WTC11 (cell line): ENCODE measurements around the gene GLRB. TPM values are rescaled to one million over a fixed set of nuclear protein-coding genes. Genes with fewer than 3 reads are reported as not detected.

Experiments
- ATAC-seq: fragments of 200-7000 bp; cut with Tn5 transposase; 2 replicates; pipeline ENCODE4 v1.10.0; 2021; ENCODE audit warnings: mild to moderate bottlenecking, moderate library complexity
- CTCF ChIA-PET: fragments of 300-600 bp; sonication (Branson Sonifier 250); formaldehyde crosslinking; loops from one replicate; lab custom pipeline; 2021; ENCODE audit warnings: antibody characterized with exemption; lab: Charles Lee
- POLR2A ChIA-PET: fragments of 350-600 bp; sonication (Branson Sonifier 250); formaldehyde crosslinking; loops from one replicate; lab custom pipeline; 2021; ENCODE audit warnings: antibody characterized with exemption; lab: Charles Lee
- DNase-seq: peaks from one replicate; pipeline ENCODE4 v3.0.0; 2021; ENCODE audit warnings: low spot score
- H3K27ac Mint-ChIP-seq: 2 replicates; pipeline ENCODE4 v1.8.0; 2021; ENCODE audit warnings: mixed read lengths
- H3K27me3 Mint-ChIP-seq: 2 replicates; pipeline ENCODE4 v1.8.0; 2021; ENCODE audit warnings: low read depth, mild to moderate bottlenecking, moderate library complexity, mixed read lengths
- H3K36me3 Mint-ChIP-seq: 2 replicates; pipeline ENCODE4 v1.8.0; 2021; ENCODE audit warnings: mixed read lengths
- H3K4me1 Mint-ChIP-seq: 2 replicates; pipeline ENCODE4 v1.8.0; 2022; ENCODE audit warnings: mixed read lengths
- H3K4me3 Mint-ChIP-seq: 2 replicates; pipeline ENCODE4 v1.8.0; 2021; ENCODE audit warnings: mild to moderate bottlenecking, moderate library complexity, mixed read lengths
- H3K9me3 Mint-ChIP-seq: 2 replicates; pipeline ENCODE4 v1.8.0; 2021; ENCODE audit warnings: mixed read lengths
- CBFB ChIP-seq: sonication (generic); formaldehyde crosslinking; IDR thresholded peaks from 2 replicates; pipeline ENCODE4 v1.8.1; 2022; ENCODE audit warnings: mild to moderate bottlenecking, low read depth, missing genetic modification reagents
- FOXP1 ChIP-seq: sonication (generic); formaldehyde crosslinking; IDR thresholded peaks from 2 replicates; pipeline ENCODE4 v1.8.0; 2022; ENCODE audit warnings: missing genetic modification reagents, mild to moderate bottlenecking, moderate library complexity, borderline replicate concordance
- HMGA2 ChIP-seq: fragments of 250-450 bp; sonication (Bioruptor Pico); IDR thresholded peaks from 2 replicates; pipeline ENCODE4 v1.4.0; 2021; ENCODE audit warnings: mild to moderate bottlenecking, moderate library complexity
- IRF2 ChIP-seq: sonication (generic); formaldehyde crosslinking; IDR thresholded peaks from 2 replicates; pipeline ENCODE4 v1.8.0; 2022; ENCODE audit warnings: low read depth, missing genetic modification reagents, borderline replicate concordance
- JAZF1 ChIP-seq: fragments of 250-450 bp; sonication (Bioruptor Pico); IDR thresholded peaks from 2 replicates; pipeline ENCODE4 v1.9.0; 2021; ENCODE audit warnings: moderate library complexity, mild to moderate bottlenecking, inconsistent platforms
- NFATC4 ChIP-seq: fragments of 250-450 bp; sonication (Bioruptor Pico); IDR thresholded peaks from 2 replicates; pipeline ENCODE4 v1.9.0; 2021; ENCODE audit warnings: mild to moderate bottlenecking
- RORB ChIP-seq: fragments of 250-450 bp; sonication (Bioruptor Pico); IDR thresholded peaks from 2 replicates; pipeline ENCODE4 v1.9.0; 2021; ENCODE audit warnings: mild to moderate bottlenecking
- TEAD1 ChIP-seq: sonication (generic); formaldehyde crosslinking; IDR thresholded peaks from 2 replicates; pipeline ENCODE4 v1.8.0; 2022; ENCODE audit warnings: mild to moderate bottlenecking, missing genetic modification reagents
- ZNF416 ChIP-seq: fragments of 250-450 bp; sonication (Bioruptor Pico); IDR thresholded peaks from 2 replicates; pipeline ENCODE4 v1.9.0; 2021; ENCODE audit warnings: mild to moderate bottlenecking, inconsistent platforms
- ZNF671 ChIP-seq: fragments of 250-450 bp; sonication (Bioruptor Pico); IDR thresholded peaks from 2 replicates; pipeline ENCODE4 v1.8.0; 2021; ENCODE audit warnings: mild to moderate bottlenecking
- total RNA-seq: library from RNA; stranded (reverse); gene quantifications from 3 replicates; pipeline ENCODE4 v1.2.3, GENCODE V29; 2021
- TF ChIP-seq, protein P1 (sequence below): sonication (generic); formaldehyde crosslinking; IDR thresholded peaks from 2 replicates; pipeline ENCODE4 v1.8.0; 2022; ENCODE audit warnings: missing genetic modification reagents
- TF ChIP-seq, protein P2 (sequence below): sonication (generic); formaldehyde crosslinking; conservative IDR thresholded peaks from 2 replicates; pipeline ENCODE4 v1.8.1; 2023; ENCODE audit warnings: mild to moderate bottlenecking, low read depth, missing genetic modification reagents, moderate library complexity
- TF ChIP-seq, protein P3 (sequence below): sonication (generic); formaldehyde crosslinking; IDR thresholded peaks from 2 replicates; pipeline ENCODE4 v1.8.1; 2022; ENCODE audit warnings: mild to moderate bottlenecking, missing genetic modification reagents, moderate library complexity, borderline replicate concordance
- TF ChIP-seq, protein P4 (sequence below): sonication (generic); formaldehyde crosslinking; IDR thresholded peaks from 2 replicates; pipeline ENCODE4 v1.8.1; 2023; ENCODE audit warnings: mild to moderate bottlenecking, missing genetic modification reagents
- TF ChIP-seq, protein P5 (sequence below): sonication (generic); formaldehyde crosslinking; IDR thresholded peaks from 2 replicates; pipeline ENCODE4 v1.8.0; 2022; ENCODE audit warnings: mild to moderate bottlenecking, missing genetic modification reagents
- TF ChIP-seq, protein P6 (sequence below): sonication (generic); formaldehyde crosslinking; IDR thresholded peaks from 2 replicates; pipeline ENCODE4 v1.8.1; 2022; ENCODE audit warnings: low read depth, mild to moderate bottlenecking, moderate library complexity, missing genetic modification reagents, borderline replicate concordance
- TF ChIP-seq, protein P7 (sequence below): sonication (generic); formaldehyde crosslinking; IDR thresholded peaks from 2 replicates; pipeline ENCODE4 v1.8.0; 2022; ENCODE audit warnings: mild to moderate bottlenecking, missing genetic modification reagents
- TF ChIP-seq, protein P8 (sequence below): sonication (generic); formaldehyde crosslinking; conservative IDR thresholded peaks from 2 replicates; pipeline ENCODE4 v1.8.1; 2022; ENCODE audit warnings: mild to moderate bottlenecking, missing genetic modification reagents

Gene GLRB
- total RNA-seq, 1 experiment from 2014 or later: 0.31 TPM

DNA sequence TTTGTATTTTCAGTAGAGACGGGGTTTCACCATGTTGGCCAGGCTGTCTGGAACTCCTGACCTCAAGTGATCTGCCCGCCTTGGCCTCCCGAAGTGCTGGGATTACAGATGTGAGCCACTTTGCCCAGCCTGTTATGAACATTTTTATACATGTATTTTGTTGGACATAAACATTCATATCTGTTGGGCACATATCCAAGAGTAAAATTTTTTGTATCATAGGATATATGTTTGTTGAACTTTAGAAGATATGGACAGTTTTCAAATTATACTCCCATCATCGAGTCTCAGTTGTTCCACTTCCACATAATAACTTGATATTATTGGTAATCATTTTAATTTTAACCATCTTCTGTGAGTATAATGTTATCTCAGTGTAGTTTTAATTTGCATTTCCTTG lies 23.6 kb downstream of the GLRB start (continued):
- TF ChIP-seq, protein P1, sequence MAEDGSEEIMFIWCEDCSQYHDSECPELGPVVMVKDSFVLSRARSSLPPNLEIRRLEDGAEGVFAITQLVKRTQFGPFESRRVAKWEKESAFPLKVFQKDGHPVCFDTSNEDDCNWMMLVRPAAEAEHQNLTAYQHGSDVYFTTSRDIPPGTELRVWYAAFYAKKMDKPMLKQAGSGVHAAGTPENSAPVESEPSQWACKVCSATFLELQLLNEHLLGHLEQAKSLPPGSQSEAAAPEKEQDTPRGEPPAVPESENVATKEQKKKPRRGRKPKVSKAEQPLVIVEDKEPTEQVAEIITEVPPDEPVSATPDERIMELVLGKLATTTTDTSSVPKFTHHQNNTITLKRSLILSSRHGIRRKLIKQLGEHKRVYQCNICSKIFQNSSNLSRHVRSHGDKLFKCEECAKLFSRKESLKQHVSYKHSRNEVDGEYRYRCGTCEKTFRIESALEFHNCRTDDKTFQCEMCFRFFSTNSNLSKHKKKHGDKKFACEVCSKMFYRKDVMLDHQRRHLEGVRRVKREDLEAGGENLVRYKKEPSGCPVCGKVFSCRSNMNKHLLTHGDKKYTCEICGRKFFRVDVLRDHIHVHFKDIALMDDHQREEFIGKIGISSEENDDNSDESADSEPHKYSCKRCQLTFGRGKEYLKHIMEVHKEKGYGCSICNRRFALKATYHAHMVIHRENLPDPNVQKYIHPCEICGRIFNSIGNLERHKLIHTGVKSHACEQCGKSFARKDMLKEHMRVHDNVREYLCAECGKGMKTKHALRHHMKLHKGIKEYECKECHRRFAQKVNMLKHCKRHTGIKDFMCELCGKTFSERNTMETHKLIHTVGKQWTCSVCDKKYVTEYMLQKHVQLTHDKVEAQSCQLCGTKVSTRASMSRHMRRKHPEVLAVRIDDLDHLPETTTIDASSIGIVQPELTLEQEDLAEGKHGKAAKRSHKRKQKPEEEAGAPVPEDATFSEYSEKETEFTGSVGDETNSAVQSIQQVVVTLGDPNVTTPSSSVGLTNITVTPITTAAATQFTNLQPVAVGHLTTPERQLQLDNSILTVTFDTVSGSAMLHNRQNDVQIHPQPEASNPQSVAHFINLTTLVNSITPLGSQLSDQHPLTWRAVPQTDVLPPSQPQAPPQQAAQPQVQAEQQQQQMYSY (CRISPR knock-in tag): no peak
- TF ChIP-seq, protein P2, sequence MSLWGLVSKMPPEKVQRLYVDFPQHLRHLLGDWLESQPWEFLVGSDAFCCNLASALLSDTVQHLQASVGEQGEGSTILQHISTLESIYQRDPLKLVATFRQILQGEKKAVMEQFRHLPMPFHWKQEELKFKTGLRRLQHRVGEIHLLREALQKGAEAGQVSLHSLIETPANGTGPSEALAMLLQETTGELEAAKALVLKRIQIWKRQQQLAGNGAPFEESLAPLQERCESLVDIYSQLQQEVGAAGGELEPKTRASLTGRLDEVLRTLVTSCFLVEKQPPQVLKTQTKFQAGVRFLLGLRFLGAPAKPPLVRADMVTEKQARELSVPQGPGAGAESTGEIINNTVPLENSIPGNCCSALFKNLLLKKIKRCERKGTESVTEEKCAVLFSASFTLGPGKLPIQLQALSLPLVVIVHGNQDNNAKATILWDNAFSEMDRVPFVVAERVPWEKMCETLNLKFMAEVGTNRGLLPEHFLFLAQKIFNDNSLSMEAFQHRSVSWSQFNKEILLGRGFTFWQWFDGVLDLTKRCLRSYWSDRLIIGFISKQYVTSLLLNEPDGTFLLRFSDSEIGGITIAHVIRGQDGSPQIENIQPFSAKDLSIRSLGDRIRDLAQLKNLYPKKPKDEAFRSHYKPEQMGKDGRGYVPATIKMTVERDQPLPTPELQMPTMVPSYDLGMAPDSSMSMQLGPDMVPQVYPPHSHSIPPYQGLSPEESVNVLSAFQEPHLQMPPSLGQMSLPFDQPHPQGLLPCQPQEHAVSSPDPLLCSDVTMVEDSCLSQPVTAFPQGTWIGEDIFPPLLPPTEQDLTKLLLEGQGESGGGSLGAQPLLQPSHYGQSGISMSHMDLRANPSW (CRISPR knock-in tag): no peak
- no peak for TF ChIP-seq IRF2 (CRISPR knock-in tag)
- no peak for TF ChIP-seq NFATC4 (CRISPR knock-in tag)
- no peak for TF ChIP-seq CBFB (CRISPR knock-in tag)
- TF ChIP-seq, protein P3, sequence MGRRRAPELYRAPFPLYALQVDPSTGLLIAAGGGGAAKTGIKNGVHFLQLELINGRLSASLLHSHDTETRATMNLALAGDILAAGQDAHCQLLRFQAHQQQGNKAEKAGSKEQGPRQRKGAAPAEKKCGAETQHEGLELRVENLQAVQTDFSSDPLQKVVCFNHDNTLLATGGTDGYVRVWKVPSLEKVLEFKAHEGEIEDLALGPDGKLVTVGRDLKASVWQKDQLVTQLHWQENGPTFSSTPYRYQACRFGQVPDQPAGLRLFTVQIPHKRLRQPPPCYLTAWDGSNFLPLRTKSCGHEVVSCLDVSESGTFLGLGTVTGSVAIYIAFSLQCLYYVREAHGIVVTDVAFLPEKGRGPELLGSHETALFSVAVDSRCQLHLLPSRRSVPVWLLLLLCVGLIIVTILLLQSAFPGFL (CRISPR knock-in tag): no peak
- TF ChIP-seq, protein P4, sequence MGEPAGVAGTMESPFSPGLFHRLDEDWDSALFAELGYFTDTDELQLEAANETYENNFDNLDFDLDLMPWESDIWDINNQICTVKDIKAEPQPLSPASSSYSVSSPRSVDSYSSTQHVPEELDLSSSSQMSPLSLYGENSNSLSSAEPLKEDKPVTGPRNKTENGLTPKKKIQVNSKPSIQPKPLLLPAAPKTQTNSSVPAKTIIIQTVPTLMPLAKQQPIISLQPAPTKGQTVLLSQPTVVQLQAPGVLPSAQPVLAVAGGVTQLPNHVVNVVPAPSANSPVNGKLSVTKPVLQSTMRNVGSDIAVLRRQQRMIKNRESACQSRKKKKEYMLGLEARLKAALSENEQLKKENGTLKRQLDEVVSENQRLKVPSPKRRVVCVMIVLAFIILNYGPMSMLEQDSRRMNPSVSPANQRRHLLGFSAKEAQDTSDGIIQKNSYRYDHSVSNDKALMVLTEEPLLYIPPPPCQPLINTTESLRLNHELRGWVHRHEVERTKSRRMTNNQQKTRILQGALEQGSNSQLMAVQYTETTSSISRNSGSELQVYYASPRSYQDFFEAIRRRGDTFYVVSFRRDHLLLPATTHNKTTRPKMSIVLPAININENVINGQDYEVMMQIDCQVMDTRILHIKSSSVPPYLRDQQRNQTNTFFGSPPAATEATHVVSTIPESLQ (CRISPR knock-in tag): no peak

DNA sequence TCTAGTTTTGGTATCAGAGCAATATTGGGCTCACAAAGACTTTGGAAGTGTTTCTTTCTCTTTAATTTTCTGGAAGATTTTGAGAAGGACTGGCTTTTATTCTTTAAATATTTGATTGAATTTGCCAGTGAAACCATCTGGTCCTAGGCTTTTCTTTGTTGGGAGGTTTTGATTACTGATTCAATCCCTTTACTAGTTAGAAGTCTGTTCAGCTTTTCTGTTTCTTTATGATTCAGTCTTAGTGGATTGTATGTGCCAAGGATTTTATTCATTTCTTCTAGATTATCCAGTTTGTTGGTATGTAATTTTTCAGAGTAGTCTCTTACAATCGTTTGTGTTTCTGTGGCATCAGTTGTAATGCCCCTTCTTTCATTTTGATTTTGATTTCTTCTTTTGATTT lies 28.6 kb downstream of the GLRB start:
- CTCF ChIA-PET: no interaction called here
- H3K27ac Mint-ChIP-seq: no peak overlapping the region
- H3K9me3 Mint-ChIP-seq: peaks cover 24% of the 10 kb centered on the region
- no peak overlapping the region for H3K4me3 Mint-ChIP-seq
- ATAC-seq (no peak), DNase-seq (no peak)
- H3K4me1 Mint-ChIP-seq: no peaks in the 10 kb centered on the region
- POLR2A ChIA-PET: no interaction called here
- H3K36me3 Mint-ChIP-seq: no peaks in the 10 kb centered on the region
- TF ChIP-seq NFATC4 (CRISPR knock-in tag) (no peak), HMGA2 (CRISPR knock-in tag) (no peak), JAZF1 (CRISPR knock-in tag) (no peak), TEAD1 (no peak)
- no peaks in the 10 kb centered on the region for H3K27me3 Mint-ChIP-seq

DNA sequence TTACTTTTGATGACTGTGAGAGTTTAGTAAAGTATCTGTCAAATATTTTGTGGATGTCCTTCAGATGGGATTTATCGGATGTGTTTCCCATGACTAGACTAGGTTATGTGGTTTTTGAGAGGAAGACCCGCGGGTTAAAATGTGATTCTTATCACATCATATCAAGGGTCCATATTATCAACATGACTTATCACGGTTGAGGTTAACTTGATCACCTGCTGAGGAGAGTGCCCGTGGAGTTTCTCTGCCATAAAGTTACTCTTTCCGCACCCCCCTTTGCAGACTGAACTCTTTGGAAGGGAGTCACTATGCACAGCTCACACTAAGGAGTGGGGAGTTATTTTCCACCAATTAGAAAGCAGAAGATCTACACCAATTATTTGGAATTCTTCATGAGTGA lies 38.7 kb downstream of the GLRB start:
- Mint-ChIP-seq H3K27ac (no peak overlapping the region), H3K4me1 (peaks cover 4% of the 10 kb centered on the region), H3K27me3 (no peaks in the 10 kb centered on the region), H3K4me3 (no peak overlapping the region), H3K9me3 (no peaks in the 10 kb centered on the region), H3K36me3 (no peaks in the 10 kb centered on the region)
- ChIA-PET CTCF (no interaction called here), POLR2A (no interaction called here)
- no peak for DNase-seq
- no peak for ATAC-seq
- TF ChIP-seq, protein P5, sequence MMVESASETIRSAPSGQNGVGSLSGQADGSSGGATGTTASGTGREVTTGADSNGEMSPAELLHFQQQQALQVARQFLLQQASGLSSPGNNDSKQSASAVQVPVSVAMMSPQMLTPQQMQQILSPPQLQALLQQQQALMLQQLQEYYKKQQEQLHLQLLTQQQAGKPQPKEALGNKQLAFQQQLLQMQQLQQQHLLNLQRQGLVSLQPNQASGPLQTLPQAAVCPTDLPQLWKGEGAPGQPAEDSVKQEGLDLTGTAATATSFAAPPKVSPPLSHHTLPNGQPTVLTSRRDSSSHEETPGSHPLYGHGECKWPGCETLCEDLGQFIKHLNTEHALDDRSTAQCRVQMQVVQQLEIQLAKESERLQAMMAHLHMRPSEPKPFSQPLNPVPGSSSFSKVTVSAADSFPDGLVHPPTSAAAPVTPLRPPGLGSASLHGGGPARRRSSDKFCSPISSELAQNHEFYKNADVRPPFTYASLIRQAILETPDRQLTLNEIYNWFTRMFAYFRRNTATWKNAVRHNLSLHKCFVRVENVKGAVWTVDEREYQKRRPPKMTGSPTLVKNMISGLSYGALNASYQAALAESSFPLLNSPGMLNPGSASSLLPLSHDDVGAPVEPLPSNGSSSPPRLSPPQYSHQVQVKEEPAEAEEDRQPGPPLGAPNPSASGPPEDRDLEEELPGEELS (CRISPR knock-in tag): no peak
- TF ChIP-seq, protein P6, sequence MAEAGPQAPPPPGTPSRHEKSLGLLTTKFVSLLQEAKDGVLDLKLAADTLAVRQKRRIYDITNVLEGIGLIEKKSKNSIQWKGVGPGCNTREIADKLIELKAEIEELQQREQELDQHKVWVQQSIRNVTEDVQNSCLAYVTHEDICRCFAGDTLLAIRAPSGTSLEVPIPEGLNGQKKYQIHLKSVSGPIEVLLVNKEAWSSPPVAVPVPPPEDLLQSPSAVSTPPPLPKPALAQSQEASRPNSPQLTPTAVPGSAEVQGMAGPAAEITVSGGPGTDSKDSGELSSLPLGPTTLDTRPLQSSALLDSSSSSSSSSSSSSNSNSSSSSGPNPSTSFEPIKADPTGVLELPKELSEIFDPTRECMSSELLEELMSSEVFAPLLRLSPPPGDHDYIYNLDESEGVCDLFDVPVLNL: no peak
- TF ChIP-seq, protein P7, sequence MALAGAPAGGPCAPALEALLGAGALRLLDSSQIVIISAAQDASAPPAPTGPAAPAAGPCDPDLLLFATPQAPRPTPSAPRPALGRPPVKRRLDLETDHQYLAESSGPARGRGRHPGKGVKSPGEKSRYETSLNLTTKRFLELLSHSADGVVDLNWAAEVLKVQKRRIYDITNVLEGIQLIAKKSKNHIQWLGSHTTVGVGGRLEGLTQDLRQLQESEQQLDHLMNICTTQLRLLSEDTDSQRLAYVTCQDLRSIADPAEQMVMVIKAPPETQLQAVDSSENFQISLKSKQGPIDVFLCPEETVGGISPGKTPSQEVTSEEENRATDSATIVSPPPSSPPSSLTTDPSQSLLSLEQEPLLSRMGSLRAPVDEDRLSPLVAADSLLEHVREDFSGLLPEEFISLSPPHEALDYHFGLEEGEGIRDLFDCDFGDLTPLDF: no peak
- TF ChIP-seq, protein P8, sequence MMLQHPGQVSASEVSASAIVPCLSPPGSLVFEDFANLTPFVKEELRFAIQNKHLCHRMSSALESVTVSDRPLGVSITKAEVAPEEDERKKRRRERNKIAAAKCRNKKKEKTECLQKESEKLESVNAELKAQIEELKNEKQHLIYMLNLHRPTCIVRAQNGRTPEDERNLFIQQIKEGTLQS (CRISPR knock-in tag): no peak
- TF ChIP-seq FOXP1 (CRISPR knock-in tag) (no peak), RORB (no peak), ZNF671 (CRISPR knock-in tag) (no peak), ZNF416 (CRISPR knock-in tag) (no peak)
- TF ChIP-seq, protein P3 (CRISPR knock-in tag): no peak
